K562 (cell line): ENCODE data around the gene SLC26A6.

Experiments
- GABPB1 ChIP-seq: sonication (generic); formaldehyde crosslinking; IDR thresholded peaks from 2 replicates; pipeline ENCODE4 v1.8.0; 2022; ENCODE audit warnings: mild to moderate bottlenecking, missing genetic modification reagents
- HDAC6 ChIP-seq: IDR thresholded peaks from 2 replicates; pipeline ENCODE4 v1.6.1; 2012; ENCODE audit warnings: low read depth, mild to moderate bottlenecking, control low read depth, inconsistent platforms, low read length, moderate library complexity
- NFIX ChIP-seq: fragments of 250-450 bp; sonication (Bioruptor Pico); IDR thresholded peaks from 2 replicates; pipeline ENCODE4 v1.4.0; 2020; ENCODE audit warnings: low read depth, mild to moderate bottlenecking, moderate library complexity
- POLR2AphosphoS5 ChIP-seq: IDR thresholded peaks from 2 replicates; pipeline ENCODE4 v1.6.1; 2011; ENCODE audit warnings: mild to moderate bottlenecking, low read depth, low read length, moderate library complexity; ENCODE audit not compliant: control insufficient read depth, insufficient read depth
- RB1 ChIP-seq: fragments of 450-650 bp; IDR thresholded peaks from 2 replicates; pipeline ENCODE4 v1.6.1; 2017; ENCODE audit warnings: low read depth, mild to moderate bottlenecking

DNA sequence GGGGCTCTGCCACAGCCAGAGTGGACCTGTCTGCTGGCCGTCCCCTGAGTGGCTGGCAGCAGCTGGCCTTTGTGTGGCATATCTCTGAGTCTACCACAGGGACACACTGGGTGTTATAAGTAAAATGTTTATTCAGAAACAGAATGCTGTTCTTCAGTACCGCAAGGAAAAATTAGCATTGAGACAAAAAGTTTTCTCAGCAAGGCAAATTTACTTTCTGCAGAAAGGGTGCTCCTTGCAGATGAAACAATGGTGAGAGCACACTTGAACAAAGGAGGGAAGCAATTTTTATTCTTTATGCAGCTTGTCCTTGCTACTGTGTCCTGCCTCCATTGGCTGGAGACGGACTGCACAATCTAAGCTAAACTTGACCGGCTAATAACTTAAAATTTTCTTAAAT is 17.7 kb downstream of the SLC26A6 start:
- no peak for TF ChIP-seq GABPB1 (CRISPR knock-in tag)
- no peak for TF ChIP-seq RB1
- TF ChIP-seq POLR2AphosphoS5: no peak
- TF ChIP-seq HDAC6: no peak
- TF ChIP-seq NFIX: no peak
